Activated CD8-positive, alpha-beta memory T cell treated with anti-CD3 and anti-CD28 coated beads, Interleukin-2, amount 50 U/mL, for 4 hours (primary cell): ENCODE data around the gene SASH1.
"Not testable (repeated sequence)": the region's sequence is repeated elsewhere in the genome, so short reads cannot be mapped to it uniquely, and the experiment has no call there.

Experiments used
- DNase-seq: peaks from one replicate; pipeline ENCODE4 v3.0.0-alpha.2; 2020

Gene SASH1

GRCh38 chr6:148329596-148330381, 12.8 kb upstream of the SASH1 start:
- DNase-seq = no peak

- DNase-seq = no peak
Measured at GRCh38 chr6:148332088-148332487, 10.6 kb upstream of the SASH1 start.

GRCh38 chr6:148336901-148337300, 5.7 kb upstream of the SASH1 start:
- DNase-seq = no peak

- DNase-seq = no peak
Measured at GRCh38 chr6:148339766-148340165, 2.9 kb upstream of the SASH1 start.

GRCh38 chr6:148340586-148341297, 1.9 kb upstream of the SASH1 start:
- no peak for DNase-seq

- no peak for DNase-seq
Measured at GRCh38 chr6:148342100-148342349, 613 bp upstream of the SASH1 start.

GRCh38 chr6:148343047-148343782, 577 bp downstream of the SASH1 start:
- DNase-seq = no peak

- DNase-seq = no peak
Measured at GRCh38 chr6:148345176-148345575, 2.5 kb downstream of the SASH1 start.

- DNase-seq = no peak
Measured at GRCh38 chr6:148345578-148345977, 2.9 kb downstream of the SASH1 start.

- no peak for DNase-seq
Measured at GRCh38 chr6:148346681-148347440, 4.2 kb downstream of the SASH1 start.

GRCh38 chr6:148347441-148348054, 4.9 kb downstream of the SASH1 start:
- no peak for DNase-seq

GRCh38 chr6:148348335-148348734, 5.7 kb downstream of the SASH1 start:
- no peak for DNase-seq

- no peak for DNase-seq
Measured at GRCh38 chr6:148348778-148349177, 6.1 kb downstream of the SASH1 start.

- DNase-seq = no peak
Measured at GRCh38 chr6:148349466-148349865, 6.8 kb downstream of the SASH1 start.

GRCh38 chr6:148351309-148351708, 8.7 kb downstream of the SASH1 start:
- no peak for DNase-seq

- DNase-seq = not testable (repeated sequence)
Measured at GRCh38 chr6:148352421-148352820, 9.8 kb downstream of the SASH1 start.

- no peak for DNase-seq
Measured at GRCh38 chr6:148358196-148358785, 15.7 kb downstream of the SASH1 start.

- DNase-seq = no peak
Measured at GRCh38 chr6:148359228-148359627, 16.6 kb downstream of the SASH1 start.

GRCh38 chr6:148364056-148364824, 21.6 kb downstream of the SASH1 start:
- DNase-seq = no peak

- no peak for DNase-seq
Measured at GRCh38 chr6:148365041-148365440, 22.4 kb downstream of the SASH1 start.

GRCh38 chr6:148367411-148368024, 24.9 kb downstream of the SASH1 start:
- no peak for DNase-seq
